Epidermal melanocyte (primary cell): ENCODE measurements around the gene BRCA1.

ENCODE experiments used
- DNase-seq: peaks from one replicate; pipeline ENCODE4 v3.0.0; 2011; ENCODE audit warnings: low spot score; ENCODE audit not compliant: insufficient read length

The BRCA1 gene

GRCh38 chr17:43025766-43026537 is 99.2 kb downstream of the BRCA1 start:
- no peak for DNase-seq

GRCh38 chr17:43025290-43025657 is 99.9 kb downstream of the BRCA1 start:
- DNase-seq: no peak

DNA sequence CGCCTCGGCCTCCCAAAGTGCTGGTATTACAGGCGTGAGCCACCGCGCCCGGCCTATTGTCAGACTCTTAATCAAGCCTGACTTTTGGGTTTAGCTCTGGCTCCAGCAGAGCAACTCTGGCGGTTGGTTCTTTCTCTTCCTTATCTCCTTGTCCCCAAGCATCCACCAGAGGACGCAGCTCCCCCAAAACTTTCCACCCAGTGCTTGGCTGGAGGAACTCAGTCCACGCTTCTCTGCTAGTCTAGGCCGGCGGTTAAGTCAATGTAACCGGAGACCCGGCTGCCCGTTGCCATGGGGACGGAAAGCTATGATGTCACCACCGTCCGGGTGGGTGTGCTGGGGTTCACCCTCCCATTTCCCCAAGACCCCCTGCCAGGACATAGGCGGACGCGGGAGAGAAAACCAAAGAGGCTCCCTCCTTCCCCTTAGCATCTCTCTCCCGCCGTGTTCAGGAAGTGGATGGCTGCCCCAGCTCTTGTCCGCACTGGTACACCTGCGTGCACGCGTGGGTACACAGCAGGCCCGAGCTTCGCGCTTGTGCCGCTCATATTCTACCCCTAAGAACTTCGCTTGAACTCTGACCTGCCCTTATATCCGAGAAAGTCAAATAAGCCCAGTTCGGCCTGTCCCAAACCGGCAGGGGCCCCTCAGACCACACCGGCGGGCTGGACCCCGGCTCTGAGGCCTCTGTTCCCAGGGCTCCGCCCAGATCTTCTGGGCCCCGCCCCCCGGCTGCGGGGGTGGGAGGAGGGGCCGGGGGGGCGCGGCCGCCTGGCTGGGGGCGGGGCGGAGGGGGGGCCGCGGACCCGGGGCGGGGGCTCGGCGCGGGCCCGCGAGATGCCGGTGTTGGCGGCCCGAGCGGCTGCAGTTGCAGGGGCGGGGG is 100.5 kb downstream of the BRCA1 start, which contains the start of gene RND2:
Gene RND2, plus strand, starts transcription at position 825 of the 883 bp plus-strand sequence. CDS start 117 bp downstream, outside the sequence.
- peak; percentile 97 for DNase-seq

GRCh38 chr17:43021741-43022512 is 103.2 kb downstream of the BRCA1 start, which contains the start of gene VAT1:
Gene VAT1 (minus strand): TSS chr17:43022385. CDS start chr17:43022322, 63 bp downstream.
- DNase-seq: peak; percentile 91

DNA sequence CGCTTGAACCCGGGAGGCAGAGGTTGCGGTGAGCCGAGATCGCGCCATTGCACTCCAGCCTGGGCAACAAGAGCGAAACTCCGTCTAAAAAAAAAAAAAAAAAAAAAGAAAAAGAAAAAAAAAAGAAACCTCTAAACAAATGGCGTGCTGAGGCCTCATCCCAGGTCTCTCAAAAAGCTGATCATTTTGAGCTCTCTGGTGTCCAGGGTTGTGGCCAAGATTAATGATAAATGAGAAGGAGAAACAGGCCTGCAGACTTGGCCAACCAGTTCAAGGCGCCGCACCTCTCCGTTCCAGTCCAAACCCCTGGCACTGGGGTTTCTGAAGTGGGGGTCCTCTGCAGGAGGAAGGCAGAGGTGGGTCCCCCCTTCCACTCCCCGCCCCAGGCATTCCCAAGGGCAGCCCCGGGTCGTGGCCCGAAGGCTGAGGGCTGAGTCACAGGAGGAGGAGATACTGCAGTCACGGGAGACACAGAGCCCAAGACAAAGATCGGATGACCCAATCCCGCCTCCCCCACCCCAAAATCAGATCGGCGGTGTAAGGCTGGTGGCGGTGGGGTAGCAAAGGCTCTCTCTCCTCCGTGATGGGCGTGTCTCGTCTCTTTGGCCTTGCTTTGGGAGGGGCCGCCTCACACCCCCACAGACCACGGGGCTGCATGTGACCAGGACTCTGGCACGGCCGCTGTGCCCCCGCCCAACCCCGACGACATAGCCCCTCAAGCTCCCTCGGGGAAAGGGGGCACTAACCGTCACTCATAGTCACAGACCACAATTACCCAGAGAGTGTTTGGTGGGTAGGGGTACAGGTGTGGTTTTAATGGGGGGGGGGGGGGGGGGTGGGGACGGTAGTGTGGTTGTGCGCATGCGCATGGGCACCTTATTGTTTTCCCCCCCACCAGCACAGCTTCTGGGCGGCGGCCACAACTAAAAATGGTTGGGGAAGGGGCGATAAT is 104.1 kb downstream of the BRCA1 start:
- peak; percentile 75 for DNase-seq

DNA sequence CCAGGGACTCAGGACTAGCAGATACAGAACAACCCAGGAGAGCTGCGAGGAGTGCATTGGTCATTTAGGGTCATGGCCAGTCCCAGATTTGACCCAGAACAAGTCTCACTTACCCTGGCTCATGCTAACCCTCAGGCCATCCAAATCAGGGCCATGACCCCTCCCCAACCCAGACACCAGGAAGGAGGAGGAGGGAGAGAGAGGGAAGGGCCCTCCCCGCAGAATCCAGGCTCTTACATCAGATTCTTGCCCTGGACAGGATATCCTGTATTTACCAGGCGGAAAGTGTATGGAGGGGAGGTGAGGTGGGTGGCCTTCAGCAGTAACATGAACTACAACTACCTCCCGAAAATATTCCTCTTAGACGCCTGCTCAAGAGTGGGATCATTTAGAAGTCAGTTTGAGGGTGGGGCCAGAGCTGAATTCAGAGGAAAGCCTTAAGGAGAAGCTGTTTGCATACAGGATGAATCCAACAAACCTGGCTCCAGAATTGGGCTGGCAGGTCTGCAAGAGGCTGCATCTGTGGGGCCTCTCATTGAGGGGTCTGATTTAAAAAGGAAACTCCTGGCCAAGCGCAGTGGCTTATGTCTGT is 105.0 kb downstream of the BRCA1 start:
- DNase-seq: no peak

- DNase-seq: no peak
Measured at GRCh38 chr17:43019418-43019817, 105.7 kb downstream of the BRCA1 start.

DNA sequence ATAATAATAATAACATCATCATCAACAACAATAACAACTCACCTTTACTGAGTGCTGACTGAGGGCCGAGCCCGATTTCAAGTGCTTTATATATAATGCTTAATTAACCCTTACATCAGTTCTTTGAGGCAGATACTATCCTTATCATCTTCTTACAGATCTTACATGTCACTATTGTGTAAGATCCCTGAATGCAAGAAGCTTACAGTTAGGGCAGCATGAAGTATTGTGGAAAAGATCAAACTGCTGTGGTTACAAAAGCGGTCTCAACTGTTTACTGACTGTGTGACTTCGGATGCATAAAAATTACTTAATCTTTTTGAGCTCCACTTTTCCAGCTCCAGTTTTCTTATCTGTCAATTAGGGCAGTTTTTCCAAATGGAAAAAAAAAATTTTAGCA is 106.2 kb downstream of the BRCA1 start:
- no peak for DNase-seq

DNA sequence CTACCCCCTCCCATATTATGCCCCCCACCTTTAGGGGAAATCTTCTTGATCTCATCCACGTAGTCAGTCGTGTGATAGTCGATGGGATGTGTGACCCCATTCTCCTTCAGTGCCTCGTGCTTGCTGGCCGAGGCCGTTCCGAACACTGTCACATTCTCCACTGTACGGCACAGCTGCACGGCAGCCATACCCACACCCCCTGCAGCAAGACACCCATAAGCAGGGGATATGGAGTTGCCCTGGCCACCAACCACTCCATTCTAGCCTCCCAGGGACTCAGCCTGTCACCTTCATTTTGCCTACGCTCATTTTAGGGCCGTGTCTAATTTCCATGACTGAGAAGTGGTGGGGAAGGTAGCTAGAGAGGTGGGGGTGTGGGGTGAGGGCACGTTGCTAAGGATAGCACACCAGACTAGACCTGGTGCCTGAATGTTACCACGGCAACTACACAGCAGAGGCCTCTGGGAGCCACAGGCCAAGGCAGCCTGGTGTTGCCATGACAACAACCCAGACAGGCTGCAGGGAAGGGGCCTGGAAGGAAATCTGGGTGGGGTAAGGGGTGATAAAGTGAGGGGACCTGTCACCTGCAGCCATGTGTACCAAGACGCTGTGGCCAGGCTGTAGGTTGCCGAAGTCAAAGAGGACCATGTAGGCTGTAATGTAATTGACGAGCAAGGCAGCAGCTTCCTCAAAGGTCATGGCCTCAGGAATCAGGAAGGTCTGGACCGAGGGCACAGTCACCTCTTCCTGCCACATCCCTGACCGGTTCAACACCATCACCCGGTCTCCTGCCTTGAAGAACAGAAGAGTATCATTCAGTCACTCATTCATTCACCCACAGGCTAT is 106.9 kb downstream of the BRCA1 start:
- DNase-seq: no peak

- no peak for DNase-seq
Measured at GRCh38 chr17:43016216-43016615, 108.9 kb downstream of the BRCA1 start.

DNA sequence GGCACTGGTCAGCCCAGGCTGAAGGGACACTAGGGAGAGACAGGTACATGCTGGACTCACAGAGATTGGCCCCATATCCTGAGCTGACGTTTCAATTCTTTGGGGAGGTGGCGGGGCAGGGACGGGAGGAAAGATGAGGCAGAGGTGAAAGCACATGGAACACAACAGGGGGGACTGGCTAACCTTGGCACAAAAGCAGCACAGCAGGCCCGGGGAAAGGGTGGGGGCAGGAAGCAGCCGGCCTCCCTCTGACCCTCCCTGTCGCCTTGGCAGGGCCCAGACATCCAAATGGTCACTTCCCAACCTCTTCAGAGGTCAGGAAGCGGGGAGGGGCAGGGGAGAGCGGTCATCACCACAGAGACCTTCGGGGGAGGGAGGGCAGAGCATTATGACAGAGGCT is 109.6 kb downstream of the BRCA1 start:
- DNase-seq: no peak

DNA sequence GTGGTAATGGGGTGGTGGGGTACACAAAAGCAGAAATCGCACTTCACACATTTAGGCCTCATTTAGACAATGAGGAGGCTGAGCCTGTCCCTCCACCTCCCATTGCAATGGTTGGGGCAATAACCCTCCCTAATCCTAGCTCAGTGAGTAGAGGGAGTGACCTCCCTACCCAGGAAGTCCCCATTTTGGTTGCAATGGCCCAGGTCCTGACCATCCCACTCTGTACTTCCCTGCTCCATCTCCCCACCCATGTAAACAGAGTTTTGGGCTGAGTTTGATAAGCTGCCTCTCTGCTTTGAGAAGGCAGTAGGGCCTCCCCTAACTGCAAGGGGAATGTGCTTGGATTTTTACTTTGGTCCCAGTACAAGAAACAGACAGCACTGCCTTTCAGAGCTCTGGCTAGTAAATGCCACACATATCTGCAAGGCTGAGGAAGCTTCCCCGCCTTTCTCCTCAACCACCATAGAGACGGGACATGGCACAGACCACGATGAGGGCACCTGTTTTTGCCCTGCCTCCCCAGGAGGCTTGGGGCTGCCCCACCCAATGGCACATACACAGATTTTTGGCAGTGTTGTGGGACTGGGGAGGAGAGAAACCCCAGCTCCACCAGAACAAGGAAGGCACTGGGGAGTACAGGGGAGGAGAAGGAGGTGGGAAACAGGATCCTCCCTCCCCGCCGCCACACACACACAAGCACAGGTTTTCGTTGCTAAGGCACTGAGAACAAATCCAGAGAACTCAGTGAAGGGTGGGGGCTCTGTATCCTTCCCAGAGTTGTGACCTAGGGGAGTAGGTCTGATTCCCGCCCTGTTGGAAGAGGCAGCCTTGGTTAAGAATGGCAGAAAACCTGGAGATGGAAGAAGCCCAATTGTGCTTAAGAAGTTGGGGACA is 110.3 kb downstream of the BRCA1 start:
- DNase-seq: no peak

DNA sequence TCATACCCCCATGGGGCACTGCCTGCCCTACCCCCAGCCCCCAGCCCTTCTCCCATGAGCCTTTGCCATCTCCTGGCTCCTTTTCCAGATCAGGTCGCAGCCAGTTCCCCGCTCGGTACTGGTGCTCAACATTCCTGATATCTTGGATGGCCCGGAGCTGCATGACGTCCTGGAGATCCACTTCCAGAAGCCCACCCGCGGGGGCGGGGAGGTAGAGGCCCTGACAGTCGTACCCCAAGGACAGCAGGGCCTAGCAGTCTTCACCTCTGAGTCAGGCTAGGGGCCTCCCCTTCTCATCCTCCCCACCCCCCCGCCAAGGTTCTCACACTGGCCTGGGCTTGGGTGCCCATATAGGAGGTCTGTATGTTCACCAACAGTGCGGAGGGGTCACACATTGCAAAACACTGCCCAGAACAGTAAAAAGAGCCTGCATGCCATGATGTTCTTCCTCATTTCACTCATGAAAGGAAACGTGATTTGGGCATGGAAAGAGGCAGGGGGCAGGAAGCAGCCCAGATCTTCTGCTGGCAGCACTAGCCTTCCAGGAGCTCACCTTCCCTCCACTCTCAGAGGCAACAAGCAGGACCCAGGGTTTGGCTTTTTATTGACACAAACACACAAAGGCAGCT is 111.0 kb downstream of the BRCA1 start:
- no peak for DNase-seq

DNA sequence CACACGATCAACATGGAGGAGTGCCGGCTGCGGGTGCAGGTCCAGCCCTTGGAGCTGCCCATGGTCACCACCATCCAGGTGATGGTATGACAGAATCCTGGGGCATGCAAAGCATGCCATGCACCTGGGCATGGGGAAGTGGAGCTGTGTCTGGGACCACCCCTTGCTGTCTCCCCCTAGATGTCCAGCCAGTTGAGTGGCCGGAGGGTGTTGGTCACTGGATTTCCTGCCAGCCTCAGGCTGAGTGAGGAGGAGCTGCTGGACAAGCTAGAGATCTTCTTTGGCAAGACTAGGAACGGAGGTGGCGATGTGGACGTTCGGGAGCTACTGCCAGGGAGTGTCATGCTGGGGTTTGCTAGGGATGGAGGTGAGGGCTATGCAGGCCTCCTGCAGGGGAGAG is 111.9 kb downstream of the BRCA1 start:
- no peak for DNase-seq

DNA sequence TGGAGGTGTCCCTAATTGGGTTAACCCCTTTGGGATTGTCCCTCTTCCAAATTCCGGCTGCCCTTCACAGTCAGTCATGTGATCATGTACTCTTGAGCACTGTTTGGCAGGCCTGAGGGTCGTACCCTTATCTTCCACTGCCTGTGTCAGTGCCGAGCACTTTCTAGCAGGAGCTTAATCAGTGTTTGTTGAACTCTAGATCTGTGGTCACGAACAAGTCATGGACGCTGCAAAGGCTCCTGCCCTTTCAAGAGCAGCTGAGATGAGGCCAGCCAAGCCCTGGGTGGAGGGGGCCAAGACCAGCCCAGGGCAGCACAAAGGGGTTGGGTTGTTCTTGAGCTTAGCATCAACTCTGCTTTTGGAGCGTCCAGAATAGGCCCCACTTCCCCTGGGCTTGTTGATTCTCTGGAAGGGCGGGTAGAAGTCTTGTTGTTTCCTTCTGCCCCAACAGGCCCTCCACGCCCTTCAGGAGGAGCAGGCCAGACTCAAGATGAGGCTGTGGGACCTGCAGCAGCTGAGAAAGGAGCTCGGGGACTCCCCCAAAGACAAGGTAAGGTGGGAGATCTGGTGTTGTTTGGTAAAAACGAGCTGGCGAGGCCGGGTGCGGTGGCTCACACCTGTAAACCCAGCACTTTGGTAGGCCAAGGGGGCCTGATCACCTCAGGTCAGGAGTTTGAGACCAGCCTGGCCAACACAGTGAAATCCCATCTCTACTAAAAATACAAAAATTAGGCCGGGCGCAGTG is 113.3 kb downstream of the BRCA1 start:
- DNase-seq: no peak

DNA sequence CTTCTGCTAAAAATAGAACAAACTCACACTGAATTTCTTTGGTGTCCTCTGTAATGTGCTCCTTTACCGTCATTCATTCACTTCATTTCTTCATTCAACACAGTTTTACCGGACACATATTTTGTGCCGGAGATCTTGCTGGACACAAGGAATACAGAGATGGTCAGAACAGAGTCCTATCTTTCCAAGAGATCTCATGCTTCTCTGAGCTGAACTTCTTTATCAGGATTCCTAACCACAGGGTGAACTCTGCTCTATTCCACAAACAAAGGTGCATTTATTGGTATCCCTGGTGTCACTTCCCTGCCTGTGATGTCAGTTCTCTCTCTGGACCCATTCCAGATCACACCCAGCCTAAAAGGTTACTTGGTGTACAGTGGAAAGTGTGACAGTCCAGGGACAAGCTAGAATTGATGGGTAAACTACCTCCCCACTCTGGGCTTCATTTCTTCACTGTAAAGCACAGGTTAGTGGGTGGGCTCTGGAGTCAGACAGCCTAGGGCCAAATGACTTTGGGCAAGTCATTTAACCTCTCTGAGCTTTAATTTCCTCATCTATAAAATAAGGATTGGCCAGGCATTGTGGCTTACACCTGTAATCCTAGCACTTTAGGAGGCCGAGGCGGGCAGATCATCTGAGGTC is 114.4 kb downstream of the BRCA1 start:
- no peak for DNase-seq
